ENCODE data around the gene PNRC2.
"Not testable (repeated sequence)": the region's sequence is repeated elsewhere in the genome, so short reads cannot be mapped to it uniquely, and the experiment has no call there.

Gene PNRC2

DNA sequence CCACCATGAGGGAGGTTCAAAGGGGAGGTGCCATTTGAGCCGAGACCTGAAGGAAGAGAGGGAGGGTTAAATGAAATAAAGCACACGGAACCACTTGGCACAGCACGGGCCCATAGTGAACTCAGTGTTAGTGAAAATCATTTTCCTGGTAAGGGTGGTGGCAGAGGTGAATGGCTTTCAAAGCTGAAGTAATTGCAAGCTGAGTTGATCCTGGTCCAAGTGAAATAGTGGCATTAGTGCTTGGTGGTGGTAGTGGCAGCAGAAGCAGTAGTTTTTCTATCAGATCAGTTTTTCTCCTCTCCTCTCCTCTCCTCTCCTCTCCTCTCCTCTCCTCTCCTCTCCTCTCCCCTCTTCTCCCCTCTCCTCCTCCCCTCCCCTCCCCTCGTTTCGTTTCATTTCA, 51.0 kb downstream of the PNRC2 start:
- no peak for DNase-seq (ENCODE audit: low read depth in 2 of 2)
- no peak overlapping the region for H3K4me3 ChIP-seq (replicated peaks in 1 of 2; ENCODE audit: low read depth in 2 of 2, low read length in 2 of 2)
- TF ChIP-seq, protein P1, sequence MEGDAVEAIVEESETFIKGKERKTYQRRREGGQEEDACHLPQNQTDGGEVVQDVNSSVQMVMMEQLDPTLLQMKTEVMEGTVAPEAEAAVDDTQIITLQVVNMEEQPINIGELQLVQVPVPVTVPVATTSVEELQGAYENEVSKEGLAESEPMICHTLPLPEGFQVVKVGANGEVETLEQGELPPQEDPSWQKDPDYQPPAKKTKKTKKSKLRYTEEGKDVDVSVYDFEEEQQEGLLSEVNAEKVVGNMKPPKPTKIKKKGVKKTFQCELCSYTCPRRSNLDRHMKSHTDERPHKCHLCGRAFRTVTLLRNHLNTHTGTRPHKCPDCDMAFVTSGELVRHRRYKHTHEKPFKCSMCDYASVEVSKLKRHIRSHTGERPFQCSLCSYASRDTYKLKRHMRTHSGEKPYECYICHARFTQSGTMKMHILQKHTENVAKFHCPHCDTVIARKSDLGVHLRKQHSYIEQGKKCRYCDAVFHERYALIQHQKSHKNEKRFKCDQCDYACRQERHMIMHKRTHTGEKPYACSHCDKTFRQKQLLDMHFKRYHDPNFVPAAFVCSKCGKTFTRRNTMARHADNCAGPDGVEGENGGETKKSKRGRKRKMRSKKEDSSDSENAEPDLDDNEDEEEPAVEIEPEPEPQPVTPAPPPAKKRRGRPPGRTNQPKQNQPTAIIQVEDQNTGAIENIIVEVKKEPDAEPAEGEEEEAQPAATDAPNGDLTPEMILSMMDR (IDR thresholded peaks at IDR 0.05; ENCODE audit: low read depth, low read length) = no peak

DNA sequence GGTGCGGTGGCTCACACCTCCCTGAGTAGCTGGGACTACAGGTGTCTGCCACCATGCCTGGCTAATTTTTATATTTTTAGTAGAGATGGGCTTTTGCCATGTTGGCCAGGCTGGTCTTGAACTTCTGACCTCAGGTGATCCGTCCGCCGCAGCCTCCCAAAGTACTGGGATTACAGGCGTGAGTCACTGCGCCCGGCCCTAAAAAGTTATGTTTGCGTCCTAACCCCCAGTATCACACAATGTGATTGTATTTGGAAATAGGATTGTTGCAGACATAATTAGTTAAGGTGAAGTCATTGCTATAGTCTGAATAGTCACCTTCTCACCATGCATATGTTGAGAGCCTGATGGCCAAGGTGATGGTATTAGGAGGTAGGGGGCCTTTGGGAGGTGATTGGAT, 53.2 kb downstream of the PNRC2 start:
- DNase-seq (ENCODE audit: low read depth in 2 of 2); H3K4me3 ChIP-seq (replicated peaks in 1 of 2; ENCODE audit: low read depth in 2 of 2, low read length in 2 of 2): not testable (repeated sequence)

Measured in cardiac fibroblast (primary cell).